ENCODE results near the gene ESR2.

ESR2 gene

DNA sequence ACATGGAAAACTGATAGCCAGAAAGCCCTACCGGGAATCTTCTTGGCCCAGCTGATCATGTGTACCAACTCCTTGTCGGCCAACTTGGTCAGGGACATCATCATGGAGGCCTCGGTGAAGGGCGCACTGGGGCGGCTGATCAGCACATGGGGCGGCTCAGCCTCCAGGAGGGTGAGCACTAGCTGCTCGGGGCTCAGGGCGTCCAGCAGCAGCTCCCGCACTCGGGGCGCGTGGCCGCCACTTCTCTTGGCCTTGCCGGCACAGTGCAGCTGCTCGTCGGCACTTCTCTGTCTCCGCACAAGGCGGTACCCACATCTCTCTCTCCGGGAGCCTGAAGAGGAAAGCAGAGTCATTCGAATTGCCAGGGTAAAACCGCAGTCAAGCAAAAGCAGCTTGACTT lies 33.8 kb downstream of the ESR2 start:
- Histone ChIP-seq H3K27me3 (replicated peaks; ENCODE audit: control insufficient read depth, insufficient read depth, low read length) (no peaks in the 10 kb centered on the region), H3K4me3 (replicated peaks; ENCODE audit: low read depth, low read length) (no peak overlapping the region), H3K36me3 (ENCODE audit: control insufficient read depth, insufficient read depth, low read length) (no peaks in the 10 kb centered on the region)
- DNase-seq (ENCODE audit: extremely low read depth, insufficient read length), result no peak
- TF ChIP-seq, protein P1, sequence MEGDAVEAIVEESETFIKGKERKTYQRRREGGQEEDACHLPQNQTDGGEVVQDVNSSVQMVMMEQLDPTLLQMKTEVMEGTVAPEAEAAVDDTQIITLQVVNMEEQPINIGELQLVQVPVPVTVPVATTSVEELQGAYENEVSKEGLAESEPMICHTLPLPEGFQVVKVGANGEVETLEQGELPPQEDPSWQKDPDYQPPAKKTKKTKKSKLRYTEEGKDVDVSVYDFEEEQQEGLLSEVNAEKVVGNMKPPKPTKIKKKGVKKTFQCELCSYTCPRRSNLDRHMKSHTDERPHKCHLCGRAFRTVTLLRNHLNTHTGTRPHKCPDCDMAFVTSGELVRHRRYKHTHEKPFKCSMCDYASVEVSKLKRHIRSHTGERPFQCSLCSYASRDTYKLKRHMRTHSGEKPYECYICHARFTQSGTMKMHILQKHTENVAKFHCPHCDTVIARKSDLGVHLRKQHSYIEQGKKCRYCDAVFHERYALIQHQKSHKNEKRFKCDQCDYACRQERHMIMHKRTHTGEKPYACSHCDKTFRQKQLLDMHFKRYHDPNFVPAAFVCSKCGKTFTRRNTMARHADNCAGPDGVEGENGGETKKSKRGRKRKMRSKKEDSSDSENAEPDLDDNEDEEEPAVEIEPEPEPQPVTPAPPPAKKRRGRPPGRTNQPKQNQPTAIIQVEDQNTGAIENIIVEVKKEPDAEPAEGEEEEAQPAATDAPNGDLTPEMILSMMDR (IDR thresholded peaks at IDR 0.05; ENCODE audit: insufficient read depth, low read length, poor library complexity, severe bottlenecking), result no peak

DNA sequence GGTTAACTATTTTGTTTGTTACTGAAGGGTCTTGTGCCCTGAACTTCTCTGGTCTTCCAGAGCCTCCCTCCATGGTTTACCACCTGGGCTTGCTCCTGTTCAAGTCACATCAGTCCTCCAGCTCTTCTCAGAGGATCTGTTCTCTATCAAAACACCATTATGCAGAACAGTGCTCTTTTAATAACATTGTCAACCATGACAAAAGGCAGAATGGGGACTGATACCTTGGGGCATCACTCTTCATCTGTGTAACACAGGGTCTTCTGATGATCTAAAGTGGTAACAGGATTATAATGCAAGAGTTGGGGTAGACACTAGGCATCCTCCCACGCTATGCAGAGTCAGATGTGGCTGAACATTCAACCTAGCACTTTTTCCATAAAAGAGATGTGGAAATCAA lies 38.4 kb downstream of the ESR2 start:
- Histone ChIP-seq H3K4me3 (replicated peaks; ENCODE audit: low read depth, low read length) (no peak overlapping the region), H3K36me3 (ENCODE audit: control insufficient read depth, insufficient read depth, low read length) (no peaks in the 10 kb centered on the region), H3K27me3 (replicated peaks; ENCODE audit: control insufficient read depth, insufficient read depth, low read length) (no peaks in the 10 kb centered on the region)
- TF ChIP-seq, protein P1 (IDR thresholded peaks at IDR 0.05; ENCODE audit: insufficient read depth, low read length, poor library complexity, severe bottlenecking), result no peak
- DNase-seq (ENCODE audit: extremely low read depth, insufficient read length), result no peak

DNA sequence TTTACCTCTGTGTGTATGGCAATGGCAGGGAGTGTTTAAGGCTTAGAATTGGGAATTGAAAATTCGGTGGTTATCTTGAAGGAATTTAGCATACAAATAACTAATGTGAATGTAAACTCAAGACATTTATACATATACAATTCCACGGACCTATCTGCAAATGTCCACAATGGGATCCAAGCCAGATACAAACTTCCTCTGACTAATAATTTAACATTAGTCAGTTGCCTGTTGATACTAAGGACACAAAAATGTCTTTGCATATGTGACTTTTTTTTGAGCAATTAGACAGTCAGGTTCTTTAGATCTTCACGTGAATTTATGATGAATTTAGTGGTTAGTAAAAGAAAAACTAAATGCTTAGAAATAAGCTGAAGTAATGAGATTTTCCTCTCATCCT lies 40.5 kb downstream of the ESR2 start:
- Histone ChIP-seq H3K4me3 (replicated peaks; ENCODE audit: low read depth, low read length) (no peak overlapping the region), H3K27me3 (replicated peaks; ENCODE audit: control insufficient read depth, insufficient read depth, low read length) (no peaks in the 10 kb centered on the region), H3K36me3 (ENCODE audit: control insufficient read depth, insufficient read depth, low read length) (no peaks in the 10 kb centered on the region)
- TF ChIP-seq, protein P1 (IDR thresholded peaks at IDR 0.05; ENCODE audit: insufficient read depth, low read length, poor library complexity, severe bottlenecking), result no peak
- no peak for DNase-seq (ENCODE audit: extremely low read depth, insufficient read length)

DNA sequence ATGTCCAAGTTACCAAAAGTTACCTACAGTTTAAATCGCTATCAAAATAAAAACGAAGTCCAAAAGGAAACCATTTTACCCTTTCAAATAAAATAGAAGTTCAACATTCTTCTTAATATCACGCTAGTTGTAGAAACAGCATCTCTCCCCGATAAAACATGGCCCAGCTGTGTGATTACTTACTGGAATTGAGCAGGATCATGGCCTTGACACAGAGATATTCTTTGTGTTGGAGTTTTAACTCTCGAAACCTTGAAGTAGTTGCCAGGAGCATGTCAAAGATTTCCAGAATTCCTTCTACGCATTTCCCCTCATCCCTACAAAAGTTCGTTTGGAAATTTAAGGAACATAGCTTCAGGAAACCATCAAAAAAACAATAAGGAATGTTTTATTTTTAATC lies 44.8 kb downstream of the ESR2 start:
- no peak for DNase-seq (ENCODE audit: extremely low read depth, insufficient read length)
- TF ChIP-seq, protein P1 (IDR thresholded peaks at IDR 0.05; ENCODE audit: insufficient read depth, low read length, poor library complexity, severe bottlenecking), result no peak

DNA sequence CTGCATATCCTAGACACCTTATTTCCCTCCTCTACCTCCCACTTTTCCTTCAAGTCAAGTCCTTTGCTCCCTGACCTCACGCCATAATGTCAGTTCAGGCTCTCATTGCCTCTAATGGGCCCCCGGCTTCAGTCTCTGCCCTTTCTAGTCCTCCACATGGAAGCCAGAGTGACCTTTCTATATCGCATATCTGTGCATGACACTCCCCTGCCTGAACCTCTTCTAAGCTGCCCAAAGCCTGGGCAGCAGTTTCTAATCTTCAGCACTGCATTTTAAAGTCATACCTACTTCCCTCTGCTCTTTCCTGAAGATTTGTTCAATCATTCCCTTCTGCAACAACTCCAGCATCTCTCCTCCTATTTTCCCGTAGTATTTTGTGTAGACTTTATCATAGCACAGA lies 45.5 kb downstream of the ESR2 start:
- Histone ChIP-seq H3K4me3 (replicated peaks; ENCODE audit: low read depth, low read length) (no peak overlapping the region), H3K36me3 (ENCODE audit: control insufficient read depth, insufficient read depth, low read length) (no peaks in the 10 kb centered on the region), H3K27me3 (replicated peaks; ENCODE audit: control insufficient read depth, insufficient read depth, low read length) (no peaks in the 10 kb centered on the region)
- DNase-seq (ENCODE audit: extremely low read depth, insufficient read length), result no peak
- TF ChIP-seq, protein P1 (IDR thresholded peaks at IDR 0.05; ENCODE audit: insufficient read depth, low read length, poor library complexity, severe bottlenecking), result no peak

More for the DNA sequence above, 44.8 kb downstream of the ESR2 start:
- no peaks in the 10 kb centered on the region for H3K27me3 ChIP-seq (replicated peaks; ENCODE audit: control insufficient read depth, insufficient read depth, low read length)
- no peak overlapping the region for H3K4me3 ChIP-seq (replicated peaks; ENCODE audit: low read depth, low read length)
- no peaks in the 10 kb centered on the region for H3K36me3 ChIP-seq (ENCODE audit: control insufficient read depth, insufficient read depth, low read length)

DNA sequence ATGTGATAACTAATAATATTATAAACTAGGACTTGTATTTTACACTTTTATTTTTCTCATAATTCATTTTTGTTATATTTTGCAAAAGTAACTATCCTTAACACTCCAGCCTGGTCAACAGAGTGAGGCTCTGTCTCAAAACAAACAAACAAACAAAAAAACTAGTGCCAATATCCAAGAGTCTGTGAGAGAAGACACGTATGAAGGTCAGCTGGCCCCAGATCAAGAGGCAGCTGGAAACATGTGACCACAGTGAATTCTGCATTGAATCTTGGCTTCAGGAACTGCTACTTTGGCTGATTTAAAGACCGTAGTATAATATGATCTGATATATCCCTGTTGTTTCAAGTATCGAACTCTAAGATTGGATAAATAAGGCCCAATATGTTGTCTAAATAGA lies 47.0 kb downstream of the ESR2 start:
- TF ChIP-seq, protein P1 (IDR thresholded peaks at IDR 0.05; ENCODE audit: insufficient read depth, low read length, poor library complexity, severe bottlenecking), result no peak
- H3K27me3 ChIP-seq (replicated peaks; ENCODE audit: control insufficient read depth, insufficient read depth, low read length), result no peaks in the 10 kb centered on the region
- DNase-seq (ENCODE audit: extremely low read depth, insufficient read length), result no peak
- no peak overlapping the region for H3K4me3 ChIP-seq (replicated peaks; ENCODE audit: low read depth, low read length)
- H3K36me3 ChIP-seq (ENCODE audit: control insufficient read depth, insufficient read depth, low read length), result no peaks in the 10 kb centered on the region

All from GM06990 (cell line).